HFFc6 (cell line): Measurements from ENCODE around the gene ETHE1. TPM values are rescaled to one million over a fixed set of nuclear protein-coding genes. Genes with fewer than 3 reads are reported as not detected.

Source experiments
- DNase-seq: peaks from one replicate; pipeline ENCODE4 v3.0.0-alpha.2; 2018
- H3K27ac Mint-ChIP-seq: 2 replicates; pipeline ENCODE4 v1.8.0; 2020; ENCODE audit warnings: mild to moderate bottlenecking, mixed read lengths
- H3K27me3 Mint-ChIP-seq: 2 replicates; pipeline ENCODE4 v1.8.0; 2021; ENCODE audit warnings: mild to moderate bottlenecking, moderate library complexity, mixed read lengths; ENCODE audit not compliant: insufficient read depth
- H3K36me3 Mint-ChIP-seq: 2 replicates; pipeline ENCODE4 v1.8.0; 2021; ENCODE audit warnings: low read depth, mixed read lengths
- H3K4me1 Mint-ChIP-seq: 2 replicates; pipeline ENCODE4 v1.8.0; 2020; ENCODE audit warnings: low read depth, mixed read lengths
- H3K4me3 Mint-ChIP-seq: 2 replicates; pipeline ENCODE4 v1.8.0; 2020; ENCODE audit warnings: mild to moderate bottlenecking, moderate library complexity, mixed read lengths
- H3K9me3 Mint-ChIP-seq: 2 replicates; pipeline ENCODE4 v1.8.0; 2020; ENCODE audit warnings: mild to moderate bottlenecking, mixed read lengths
- CTCF ChIP-seq: fragments of 200-600 bp; sonication (generic); IDR thresholded peaks from 2 replicates; pipeline ENCODE4 v1.5.0; 2021; ENCODE audit warnings: antibody characterized with exemption, mild to moderate bottlenecking
- total RNA-seq, 6 experiments: library from RNA; stranded (reverse); fragmentation: NEBNext Ultra II Directional; extraction: Animal tissue kit (Norgen Biotek cat#: 25700); gene quantifications; 2 replicates in 1 of 6; 3 replicates in 5 of 6; pipeline ENCODE4 v1.2.3, GENCODE V29; 2021

The ETHE1 gene
- total RNA-seq, 6 experiments from 2014 or later = 81.3 to 125 (median 107) TPM

GRCh38 chr19:43501661-43502418 lies 25.2 kb downstream of the ETHE1 start:
- Mint-ChIP-seq H3K4me3 (no peak overlapping the region), H3K27me3 (peaks cover 1% of the 10 kb centered on the region; the same call in 1 of the 2 replicates), H3K9me3 (no peaks in the 10 kb centered on the region), H3K36me3 (peaks cover 32% of the 10 kb centered on the region), H3K27ac (no peak overlapping the region; the same call in 1 of the 2 replicates), H3K4me1 (peaks cover 30% of the 10 kb centered on the region)
- DNase-seq = no peak
- no peak for TF ChIP-seq CTCF

GRCh38 chr19:43499042-43499441 lies 28.0 kb downstream of the ETHE1 start:
- Mint-ChIP-seq H3K4me3 (no peak overlapping the region), H3K36me3 (peaks cover 28% of the 10 kb centered on the region), H3K27me3 (peaks cover 1% of the 10 kb centered on the region; the same call in 1 of the 2 replicates), H3K27ac (no peak overlapping the region), H3K9me3 (no peaks in the 10 kb centered on the region), H3K4me1 (peaks cover 13% of the 10 kb centered on the region)
- TF ChIP-seq CTCF = no peak
- DNase-seq = no peak

- H3K27ac Mint-ChIP-seq = no peak overlapping the region
- no peaks in the 10 kb centered on the region for H3K9me3 Mint-ChIP-seq
- peaks cover 28% of the 10 kb centered on the region for H3K36me3 Mint-ChIP-seq
- DNase-seq = no peak
- no peaks in the 10 kb centered on the region; the same call in 1 of the 2 replicates for H3K27me3 Mint-ChIP-seq
- TF ChIP-seq CTCF = no peak
- peaks cover 9% of the 10 kb centered on the region for H3K4me1 Mint-ChIP-seq
- H3K4me3 Mint-ChIP-seq = no peak overlapping the region
Measured at GRCh38 chr19:43498233-43498842, 28.7 kb downstream of the ETHE1 start.

- H3K36me3 Mint-ChIP-seq = peaks cover 18% of the 10 kb centered on the region; the same call in 1 of the 2 replicates
- DNase-seq = no peak
- no peaks in the 10 kb centered on the region for H3K27me3 Mint-ChIP-seq
Measured at GRCh38 chr19:43496960-43497359, 30.0 kb downstream of the ETHE1 start.

GRCh38 chr19:43495082-43495481 lies 31.9 kb downstream of the ETHE1 start:
- Mint-ChIP-seq H3K4me3 (no peak overlapping the region), H3K27me3 (no peaks in the 10 kb centered on the region), H3K36me3 (peaks cover 18% of the 10 kb centered on the region; the same call in 1 of the 2 replicates), H3K27ac (no peak overlapping the region), H3K4me1 (no peaks in the 10 kb centered on the region), H3K9me3 (no peaks in the 10 kb centered on the region)
- no peak for TF ChIP-seq CTCF
- DNase-seq = no peak

More at GRCh38 chr19:43496960-43497359, 30.0 kb downstream of the ETHE1 start:
- Mint-ChIP-seq H3K9me3 (no peaks in the 10 kb centered on the region), H3K27ac (no peak overlapping the region), H3K4me3 (no peak overlapping the region), H3K4me1 (no peaks in the 10 kb centered on the region)
- no peak for TF ChIP-seq CTCF
